SU-DHL-6 (cell line): ENCODE results near the gene IL13.

Source experiments
- CTCF ChIP-seq: fragments of 200-600 bp; sonication (generic); IDR thresholded peaks from one replicate; pipeline ENCODE4 v1.5.1; 2017; ENCODE audit warnings: antibody characterized with exemption, mild to moderate bottlenecking, low read length, moderate library complexity; ENCODE audit not compliant: insufficient read depth, poor library complexity, severe bottlenecking
- EZH2phosphoT487 ChIP-seq: fragments of 200-600 bp; sonication (generic), shearing (Covaris generic); conservative IDR thresholded peaks from 2 replicates; pipeline ENCODE4 v1.6.1; 2018; ENCODE audit warnings: mild to moderate bottlenecking, antibody characterized with exemption, low read length, moderate library complexity, mixed read lengths

- TF ChIP-seq CTCF (no peak), EZH2phosphoT487 (no peak)
These were observed 21.9 kb downstream of the IL13 start for GRCh38 chr5:132679717-132680380.
